SH-SY5Y (cell line): ENCODE results near the gene LAMA5.

ENCODE experiments used
- GATA2 ChIP-seq: IDR thresholded peaks from 2 replicates; pipeline ENCODE4 v1.6.1; 2011; ENCODE audit warnings: mild to moderate bottlenecking, low read depth, low read length
- GATA3 ChIP-seq: IDR thresholded peaks from 2 replicates; pipeline ENCODE4 v1.6.1; 2011; ENCODE audit warnings: low read depth, mild to moderate bottlenecking, low read length, moderate library complexity

GRCh38 chr20:62359491-62360121, 7.5 kb downstream of the LAMA5 start:
- TF ChIP-seq GATA3 (no peak), GATA2 (no peak)
